Neural crest cell (in vitro differentiated cells): Measurements from ENCODE around the gene MARCHF6. TPM values are rescaled to one million over a fixed set of nuclear protein-coding genes. Genes with fewer than 3 reads are reported as not detected.
A peak's percentile ranks its signal among the peaks of the same experiment; 100 is the strongest.
"Not testable (repeated sequence)": the region's sequence is repeated elsewhere in the genome, so short reads cannot be mapped to it uniquely, and the experiment has no call there.

Experiments
- DNase-seq: peaks from one replicate; pipeline ENCODE4 v3.0.0; 2021; ENCODE audit warnings: low read depth, mixed read lengths, low spot score
- H3K27ac Mint-ChIP-seq: one replicate; pipeline ENCODE4 v1.8.0; 2021; ENCODE audit warnings: mild to moderate bottlenecking, mixed read lengths; ENCODE audit not compliant: unreplicated experiment
- H3K27me3 Mint-ChIP-seq: 2 replicates; pipeline ENCODE4 v1.8.0; 2021; ENCODE audit warnings: low read depth, mild to moderate bottlenecking, mixed read lengths
- H3K36me3 Mint-ChIP-seq: 2 replicates; pipeline ENCODE4 v1.8.0; 2021; ENCODE audit warnings: low read depth, mild to moderate bottlenecking, mixed read lengths
- H3K4me1 Mint-ChIP-seq: 2 replicates; pipeline ENCODE4 v1.8.0; 2021; ENCODE audit warnings: mixed read lengths
- H3K4me3 Mint-ChIP-seq: one replicate; pipeline ENCODE4 v1.8.0; 2021; ENCODE audit warnings: mild to moderate bottlenecking, mixed read lengths
- H3K9me3 Mint-ChIP-seq: 2 replicates; pipeline ENCODE4 v1.8.0; 2021; ENCODE audit warnings: mixed read lengths
- CTCF ChIP-seq: fragments of 200-600 bp; sonication (generic); conservative IDR thresholded peaks from 2 replicates; pipeline ENCODE4 v1.5.0; 2021; ENCODE audit warnings: antibody characterized with exemption, mild to moderate bottlenecking
- total RNA-seq: library from RNA; stranded (reverse); gene quantifications from 2 replicates; pipeline ENCODE4 v1.2.1, GENCODE V29; 2021

MARCHF6 gene
- total RNA-seq, 1 donor from 2014 or later = 202 TPM

GRCh38 chr5:10372726-10373709, 19.5 kb downstream of the MARCHF6 start:
- peak overlapping the region; percentile 71 for H3K27ac Mint-ChIP-seq
- H3K36me3 Mint-ChIP-seq = peaks cover 28% of the 10 kb centered on the region
- no peaks in the 10 kb centered on the region for H3K27me3 Mint-ChIP-seq
- no peaks in the 10 kb centered on the region for H3K9me3 Mint-ChIP-seq
- no peak for DNase-seq
- no peak for TF ChIP-seq CTCF
- H3K4me1 Mint-ChIP-seq = peaks cover 62% of the 10 kb centered on the region
- H3K4me3 Mint-ChIP-seq = no peak overlapping the region

GRCh38 chr5:10374046-10375022, 20.8 kb downstream of the MARCHF6 start:
- no peaks in the 10 kb centered on the region for H3K27me3 Mint-ChIP-seq
- DNase-seq = no peak
- peaks cover 57% of the 10 kb centered on the region for H3K4me1 Mint-ChIP-seq
- peaks cover 28% of the 10 kb centered on the region for H3K36me3 Mint-ChIP-seq
- H3K9me3 Mint-ChIP-seq = no peaks in the 10 kb centered on the region
- H3K27ac Mint-ChIP-seq = no peak overlapping the region
- H3K4me3 Mint-ChIP-seq = no peak overlapping the region
- TF ChIP-seq CTCF = no peak

- H3K27ac Mint-ChIP-seq = not testable (repeated sequence)
These were observed 21.7 kb downstream of the MARCHF6 start for GRCh38 chr5:10375146-10375545.

GRCh38 chr5:10376544-10376943, 23.0 kb downstream of the MARCHF6 start:
- no peak for DNase-seq
- H3K27ac Mint-ChIP-seq = no peak overlapping the region

More at GRCh38 chr5:10375146-10375545, 21.7 kb downstream of the MARCHF6 start:
- not testable (repeated sequence) for H3K9me3 Mint-ChIP-seq, DNase-seq, H3K27me3 Mint-ChIP-seq, H3K4me3 Mint-ChIP-seq
- peaks cover 28% of the 10 kb centered on the region for H3K36me3 Mint-ChIP-seq
- peaks cover 57% of the 10 kb centered on the region for H3K4me1 Mint-ChIP-seq

GRCh38 chr5:10377081-10377480, 23.6 kb downstream of the MARCHF6 start:
- no peak overlapping the region for H3K4me3 Mint-ChIP-seq
- H3K9me3 Mint-ChIP-seq = peaks cover 2% of the 10 kb centered on the region
- no peak overlapping the region for H3K27ac Mint-ChIP-seq
- H3K27me3 Mint-ChIP-seq = no peaks in the 10 kb centered on the region
- no peak for TF ChIP-seq CTCF
- H3K36me3 Mint-ChIP-seq = peaks cover 36% of the 10 kb centered on the region
- no peak for DNase-seq
- peaks cover 43% of the 10 kb centered on the region for H3K4me1 Mint-ChIP-seq

More at GRCh38 chr5:10376544-10376943, 23.0 kb downstream of the MARCHF6 start:
- Mint-ChIP-seq H3K27me3 (no peaks in the 10 kb centered on the region), H3K36me3 (peaks cover 32% of the 10 kb centered on the region), H3K9me3 (no peaks in the 10 kb centered on the region), H3K4me1 (peaks cover 48% of the 10 kb centered on the region), H3K4me3 (no peak overlapping the region)
- no peak for TF ChIP-seq CTCF
